GM12891 (cell line): Measurements from ENCODE around the gene CD300H.

Experiments
- PAX5 ChIP-seq: IDR thresholded peaks from 2 replicates; pipeline ENCODE4 v1.6.1; 2011; ENCODE audit warnings: low read length, moderate library complexity, mild to moderate bottlenecking; ENCODE audit not compliant: insufficient read depth, severe bottlenecking
- POLR2A ChIP-seq: IDR thresholded peaks from 2 replicates; pipeline ENCODE4 v1.6.1; 2011; ENCODE audit warnings: low read depth, low read length, control low read depth
- POLR2AphosphoS5 ChIP-seq: IDR thresholded peaks from 2 replicates; pipeline ENCODE4 v1.6.1; 2011; ENCODE audit warnings: low read depth, low read length, control low read depth
- SPI1 ChIP-seq: IDR thresholded peaks from 2 replicates; pipeline ENCODE4 v1.6.1; 2011; ENCODE audit warnings: low read depth, low read length, control low read depth
- TAF1 ChIP-seq: IDR thresholded peaks from 2 replicates; pipeline ENCODE4 v1.6.1; 2011; ENCODE audit warnings: low read depth, low read length, control low read depth

GRCh38 chr17:74542727-74543383 lies 24.5 kb downstream of the CD300H start:
- no peak for TF ChIP-seq POLR2A
- no peak for TF ChIP-seq POLR2AphosphoS5
- no peak for TF ChIP-seq SPI1
- TF ChIP-seq TAF1: no peak
- TF ChIP-seq PAX5: no peak
